Measurements from ENCODE around the gene LCNL1. TPM values are rescaled to one million over a fixed set of nuclear protein-coding genes. Genes with fewer than 3 reads are reported as not detected.
A peak's percentile ranks its signal among the peaks of the same experiment; 100 is the strongest.

LCNL1 gene
- total RNA-seq, 1 donor from 2014 or later: 5.1 TPM

GRCh38 chr9:136980669-136981478 lies 1.9 kb upstream of the LCNL1 start:
- peaks cover 18% of the 10 kb centered on the region for H3K27me3 ChIP-seq
- DNase-seq (no peak), ATAC-seq (no peak)
- H3K4me1 ChIP-seq: peaks cover 26% of the 10 kb centered on the region
- peak overlapping the region; percentile 63 for H3K27ac ChIP-seq
- H3K36me3 ChIP-seq: no peaks in the 10 kb centered on the region
- H3K9me3 ChIP-seq: no peaks in the 10 kb centered on the region
- intact Hi-C loops (cut with DNase I): no loop called here
- no peak for TF ChIP-seq CTCF (IDR thresholded peaks at IDR 0.05)
- no peak overlapping the region for H3K4me3 ChIP-seq

GRCh38 chr9:136981588-136982231 lies 1.1 kb upstream of the LCNL1 start:
- no peak for TF ChIP-seq CTCF (IDR thresholded peaks at IDR 0.05)
- ATAC-seq: no peak
- Histone ChIP-seq H3K27me3 (peaks cover 23% of the 10 kb centered on the region), H3K9me3 (no peaks in the 10 kb centered on the region), H3K36me3 (no peaks in the 10 kb centered on the region), H3K27ac (peak overlapping the region; percentile 63), H3K4me3 (no peak overlapping the region), H3K4me1 (peaks cover 17% of the 10 kb centered on the region)
- intact Hi-C loops (cut with DNase I): no loop called here
- no peak for DNase-seq

GRCh38 chr9:136983167-136983566 lies 374 bp downstream of the LCNL1 start:
- Histone ChIP-seq H3K9me3 (no peaks in the 10 kb centered on the region), H3K27me3 (peaks cover 23% of the 10 kb centered on the region), H3K4me3 (no peak overlapping the region), H3K4me1 (peaks cover 5% of the 10 kb centered on the region), H3K36me3 (no peaks in the 10 kb centered on the region), H3K27ac (no peak overlapping the region)
- no peak for DNase-seq
- ATAC-seq: no peak
- intact Hi-C loops (cut with DNase I): no loop called here
- TF ChIP-seq CTCF (IDR thresholded peaks at IDR 0.05): no peak

GRCh38 chr9:136983656-136984314 lies 992 bp downstream of the LCNL1 start:
- intact Hi-C loops (cut with DNase I): no loop called here
- ATAC-seq (no peak), DNase-seq (no peak)
- TF ChIP-seq CTCF (IDR thresholded peaks at IDR 0.05): no peak
- H3K27me3 ChIP-seq: peaks cover 23% of the 10 kb centered on the region
- no peak overlapping the region for H3K4me3 ChIP-seq
- H3K27ac ChIP-seq: no peak overlapping the region
- peaks cover 5% of the 10 kb centered on the region for H3K4me1 ChIP-seq
- no peaks in the 10 kb centered on the region for H3K36me3 ChIP-seq
- no peaks in the 10 kb centered on the region for H3K9me3 ChIP-seq

- ATAC-seq: no peak
- peaks cover 23% of the 10 kb centered on the region for H3K27me3 ChIP-seq
- intact Hi-C loops (cut with DNase I): no loop called here
- no peaks in the 10 kb centered on the region for H3K9me3 ChIP-seq
- no peak overlapping the region for H3K27ac ChIP-seq
- no peak for TF ChIP-seq CTCF (IDR thresholded peaks at IDR 0.05)
- no peak overlapping the region for H3K4me3 ChIP-seq
- DNase-seq: no peak
- peaks cover 5% of the 10 kb centered on the region for H3K4me1 ChIP-seq
- H3K36me3 ChIP-seq: no peaks in the 10 kb centered on the region
Observed at GRCh38 chr9:136984464-136985026, 1.8 kb downstream of the LCNL1 start.
